Measurements from ENCODE around the gene ABCC5. TPM values are rescaled to one million over a fixed set of nuclear protein-coding genes. Genes with fewer than 3 reads are reported as not detected.
A peak's percentile ranks its signal among the peaks of the same experiment; 100 is the strongest.

Gene ABCC5
- total RNA-seq, 1 experiment from 2014 or later = 9.6 TPM

- Histone ChIP-seq H3K27ac (no peak overlapping the region), H3K9me3 (replicated peaks) (no peaks in the 10 kb centered on the region), H3K36me3 (peaks cover 31% of the 10 kb centered on the region), H3K4me1 (replicated peaks) (no peaks in the 10 kb centered on the region), H3K27me3 (replicated peaks) (no peaks in the 10 kb centered on the region), H3K4me3 (no peak overlapping the region)
- DNase-seq (ENCODE audit: low read depth in 1 of 2, low spot score in 2 of 2) = no peak
Measured at GRCh38 chr3:183944775-183945174, 72.9 kb downstream of the ABCC5 start.

DNA sequence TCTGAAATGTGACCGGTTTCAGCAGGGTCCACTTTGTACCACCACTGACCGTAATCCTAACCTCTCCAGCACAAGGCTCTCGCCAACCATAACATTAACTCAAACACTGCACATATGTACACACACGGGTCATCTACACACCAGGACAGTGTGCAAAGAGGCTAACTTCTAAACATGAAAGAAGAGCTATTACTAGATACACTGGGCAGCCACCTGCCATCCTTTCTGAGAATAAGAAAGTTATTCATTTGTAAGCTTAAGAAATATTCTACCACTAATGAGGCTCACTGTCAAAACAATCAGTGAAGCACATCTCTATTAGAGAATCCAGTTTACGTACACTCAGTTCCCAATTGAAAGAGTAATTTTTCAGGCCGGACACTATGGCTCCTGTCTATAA lies 73.9 kb downstream of the ABCC5 start:
- H3K27ac ChIP-seq = no peak overlapping the region
- H3K4me3 ChIP-seq = no peak overlapping the region
- no peak for DNase-seq (ENCODE audit: low read depth in 1 of 2, low spot score in 2 of 2)
- no peaks in the 10 kb centered on the region for H3K27me3 ChIP-seq (replicated peaks)
- no peaks in the 10 kb centered on the region for H3K9me3 ChIP-seq (replicated peaks)
- H3K36me3 ChIP-seq = peaks cover 22% of the 10 kb centered on the region
- no peaks in the 10 kb centered on the region for H3K4me1 ChIP-seq (replicated peaks)

DNA sequence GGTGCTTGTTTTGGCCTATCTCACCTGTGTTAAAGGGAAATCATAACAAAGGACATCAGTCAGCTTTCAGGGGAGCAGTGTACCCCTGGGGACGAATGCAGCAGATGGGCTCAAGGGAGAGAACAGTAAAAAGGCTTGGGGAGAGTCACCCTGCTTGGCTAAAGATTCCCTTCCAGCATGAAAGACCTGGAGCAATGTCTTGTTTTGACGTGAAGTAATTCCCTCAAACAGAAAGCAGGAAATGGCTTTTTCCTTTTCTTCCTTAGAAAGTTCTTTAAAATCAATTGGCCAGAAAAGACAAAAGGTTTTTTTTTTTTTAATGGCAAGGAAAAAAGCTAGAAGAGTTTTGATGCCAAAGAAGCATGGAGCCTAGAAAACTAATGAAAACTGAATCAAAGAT lies 76.5 kb downstream of the ABCC5 start:
- Histone ChIP-seq H3K36me3 (peaks cover 30% of the 10 kb centered on the region), H3K4me1 (replicated peaks) (no peaks in the 10 kb centered on the region), H3K9me3 (replicated peaks) (no peaks in the 10 kb centered on the region), H3K27me3 (replicated peaks) (no peaks in the 10 kb centered on the region), H3K27ac (no peak overlapping the region), H3K4me3 (no peak overlapping the region)
- DNase-seq (ENCODE audit: low read depth in 1 of 2, low spot score in 2 of 2) = no peak

- Histone ChIP-seq H3K4me3 (no peak overlapping the region), H3K36me3 (peaks cover 17% of the 10 kb centered on the region), H3K4me1 (replicated peaks) (no peaks in the 10 kb centered on the region), H3K9me3 (replicated peaks) (no peaks in the 10 kb centered on the region), H3K27ac (no peak overlapping the region), H3K27me3 (replicated peaks) (no peaks in the 10 kb centered on the region)
- DNase-seq (ENCODE audit: low read depth in 1 of 2, low spot score in 2 of 2) = no peak
Measured at GRCh38 chr3:183937601-183938286, 79.9 kb downstream of the ABCC5 start.

DNA sequence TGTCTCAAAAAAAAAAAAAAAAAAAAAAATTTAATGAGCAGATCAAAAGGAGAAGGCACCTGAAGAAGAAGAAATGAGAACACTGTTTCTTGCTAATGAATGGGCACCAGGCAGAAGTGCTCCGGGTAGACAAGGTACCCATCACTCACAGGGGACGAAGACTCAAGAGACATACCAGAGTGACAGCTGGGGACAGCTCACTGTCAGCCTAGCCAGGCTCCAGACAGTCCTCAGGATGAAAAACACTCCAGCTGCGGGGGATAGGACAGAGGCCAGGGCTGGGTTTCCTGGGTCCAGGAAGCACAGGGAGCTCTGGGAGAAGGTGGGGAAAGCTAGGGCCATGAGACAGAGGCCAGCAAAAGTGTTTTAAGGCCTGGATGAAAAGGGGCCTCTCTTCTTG lies 84.5 kb downstream of the ABCC5 start:
- H3K27ac ChIP-seq = no peak overlapping the region

DNA sequence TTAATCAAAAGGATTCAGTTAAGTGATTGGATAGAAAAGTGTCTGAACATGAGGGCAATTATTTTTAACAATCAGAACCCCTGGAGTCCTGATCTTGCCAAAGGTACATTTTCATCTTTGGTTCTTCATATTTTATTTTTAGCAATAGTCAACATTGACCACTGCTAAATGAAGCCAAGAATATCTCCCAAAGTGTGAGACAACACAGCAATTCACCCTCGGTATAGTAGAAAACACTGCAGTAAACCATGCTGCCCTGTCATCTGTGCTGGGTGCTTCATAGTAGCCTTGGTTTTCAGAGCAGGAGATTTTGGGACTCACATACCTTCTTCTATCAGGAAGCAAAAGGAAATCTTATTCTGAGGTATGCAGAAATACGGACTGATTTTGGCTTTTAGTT lies 85.8 kb downstream of the ABCC5 start:
- no peak overlapping the region for H3K4me3 ChIP-seq
- no peaks in the 10 kb centered on the region for H3K27me3 ChIP-seq (replicated peaks)
- peaks cover 6% of the 10 kb centered on the region; the same call in 1 of the 2 replicates for H3K36me3 ChIP-seq
- H3K9me3 ChIP-seq (replicated peaks) = no peaks in the 10 kb centered on the region
- no peak for DNase-seq (ENCODE audit: low read depth in 1 of 2, low spot score in 2 of 2)
- no peak overlapping the region for H3K27ac ChIP-seq
- H3K4me1 ChIP-seq (replicated peaks) = no peaks in the 10 kb centered on the region

More for the DNA sequence above, 84.5 kb downstream of the ABCC5 start:
- no peak overlapping the region for H3K4me3 ChIP-seq
- no peak for DNase-seq (ENCODE audit: low read depth in 1 of 2, low spot score in 2 of 2)
- H3K9me3 ChIP-seq (replicated peaks) = no peaks in the 10 kb centered on the region
- no peaks in the 10 kb centered on the region for H3K27me3 ChIP-seq (replicated peaks)
- H3K4me1 ChIP-seq (replicated peaks) = no peaks in the 10 kb centered on the region
- peaks cover 12% of the 10 kb centered on the region for H3K36me3 ChIP-seq

DNA sequence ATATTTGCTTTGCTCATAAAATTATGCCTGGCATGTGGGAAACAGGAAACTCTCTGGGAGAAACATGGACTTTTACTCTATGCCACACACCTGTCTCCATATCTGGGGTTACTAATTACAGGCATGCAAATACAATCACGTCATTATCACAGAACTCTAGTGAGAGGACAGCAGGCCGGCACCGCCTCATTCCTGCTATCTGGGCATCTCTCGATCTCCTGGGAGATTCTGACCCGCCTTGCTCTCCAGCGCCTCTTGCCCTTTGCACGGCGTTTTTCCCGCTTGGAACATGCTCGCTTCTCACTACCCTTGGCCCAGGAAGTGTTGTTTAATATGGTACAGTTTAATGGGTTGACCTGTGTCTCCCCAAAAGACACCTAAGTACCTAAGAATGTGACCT lies 87.6 kb downstream of the ABCC5 start:
- Histone ChIP-seq H3K9me3 (replicated peaks) (no peaks in the 10 kb centered on the region), H3K4me3 (no peak overlapping the region), H3K4me1 (replicated peaks) (peaks cover 4% of the 10 kb centered on the region), H3K27me3 (replicated peaks) (no peaks in the 10 kb centered on the region), H3K27ac (no peak overlapping the region), H3K36me3 (peaks cover 2% of the 10 kb centered on the region; the same call in 1 of the 2 replicates)
- no peak for DNase-seq (ENCODE audit: low read depth in 1 of 2, low spot score in 2 of 2)

DNA sequence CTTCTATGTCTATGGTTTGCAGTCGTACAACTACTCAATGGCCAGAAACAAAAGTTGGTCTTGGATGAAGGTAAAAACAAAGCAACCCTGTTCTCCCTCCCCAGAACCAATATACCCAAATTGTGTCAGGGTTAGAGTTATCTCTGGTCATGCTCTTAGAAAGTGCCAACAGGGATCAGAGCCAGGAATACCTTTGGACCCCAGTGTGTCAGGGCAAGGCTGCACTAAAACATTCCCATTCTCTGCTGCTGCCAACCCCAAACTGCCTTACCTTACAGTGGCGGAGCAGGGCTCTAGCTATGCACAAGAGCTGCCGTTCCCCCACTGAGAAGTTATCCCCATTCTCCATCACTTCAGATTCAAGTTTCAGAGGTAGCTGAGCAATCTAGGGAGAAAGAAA lies 90.6 kb downstream of the ABCC5 start:
- peaks cover 9% of the 10 kb centered on the region for H3K4me1 ChIP-seq (replicated peaks)
- H3K36me3 ChIP-seq = peaks cover 7% of the 10 kb centered on the region
- DNase-seq (ENCODE audit: low read depth in 1 of 2, low spot score in 2 of 2) = no peak
- H3K27me3 ChIP-seq (replicated peaks) = no peaks in the 10 kb centered on the region
- no peaks in the 10 kb centered on the region for H3K9me3 ChIP-seq (replicated peaks)
- no peak overlapping the region for H3K27ac ChIP-seq
- H3K4me3 ChIP-seq = no peak overlapping the region

GRCh38 chr3:183924956-183925355 lies 92.7 kb downstream of the ABCC5 start:
- Histone ChIP-seq H3K4me1 (replicated peaks) (peaks cover 9% of the 10 kb centered on the region), H3K27me3 (replicated peaks) (no peaks in the 10 kb centered on the region), H3K9me3 (replicated peaks) (no peaks in the 10 kb centered on the region), H3K4me3 (no peak overlapping the region), H3K27ac (no peak overlapping the region), H3K36me3 (peaks cover 13% of the 10 kb centered on the region)
- DNase-seq (ENCODE audit: low read depth in 1 of 2, low spot score in 2 of 2) = peak; percentile 34 to 53

DNA sequence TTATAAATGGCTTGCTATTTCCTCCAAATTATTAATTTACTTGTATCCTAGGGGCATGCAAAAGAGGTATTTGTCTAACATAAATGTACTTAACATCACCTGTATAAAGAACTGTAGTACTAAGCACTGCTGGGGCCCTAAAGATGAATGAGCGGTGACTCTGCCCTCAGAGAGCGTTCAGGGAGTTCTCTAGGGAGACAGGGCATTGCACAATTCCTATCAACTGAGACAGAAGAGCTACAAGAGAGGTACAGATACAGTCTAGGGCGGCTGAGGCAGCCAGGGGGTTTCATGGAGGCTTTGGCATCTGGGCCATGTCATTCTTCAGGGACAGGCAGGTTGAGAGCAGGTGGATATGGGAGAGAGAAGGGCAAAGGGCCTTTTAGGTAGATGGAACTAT lies 93.1 kb downstream of the ABCC5 start:
- H3K9me3 ChIP-seq (replicated peaks) = no peaks in the 10 kb centered on the region
- H3K4me1 ChIP-seq (replicated peaks) = peaks cover 9% of the 10 kb centered on the region
- H3K4me3 ChIP-seq = no peak overlapping the region
- no peaks in the 10 kb centered on the region for H3K27me3 ChIP-seq (replicated peaks)
- H3K27ac ChIP-seq = no peak overlapping the region
- DNase-seq (ENCODE audit: low read depth in 1 of 2, low spot score in 2 of 2) = no peak
- peaks cover 17% of the 10 kb centered on the region for H3K36me3 ChIP-seq

- no peak overlapping the region for H3K4me3 ChIP-seq
- no peaks in the 10 kb centered on the region for H3K9me3 ChIP-seq (replicated peaks)
- H3K27me3 ChIP-seq (replicated peaks) = no peaks in the 10 kb centered on the region
- H3K36me3 ChIP-seq = peaks cover 15% of the 10 kb centered on the region
- no peak for DNase-seq (ENCODE audit: low read depth in 1 of 2, low spot score in 2 of 2)
- no peak overlapping the region for H3K27ac ChIP-seq
- peaks cover 9% of the 10 kb centered on the region for H3K4me1 ChIP-seq (replicated peaks)
Measured at GRCh38 chr3:183922421-183922820, 95.3 kb downstream of the ABCC5 start.

DNA sequence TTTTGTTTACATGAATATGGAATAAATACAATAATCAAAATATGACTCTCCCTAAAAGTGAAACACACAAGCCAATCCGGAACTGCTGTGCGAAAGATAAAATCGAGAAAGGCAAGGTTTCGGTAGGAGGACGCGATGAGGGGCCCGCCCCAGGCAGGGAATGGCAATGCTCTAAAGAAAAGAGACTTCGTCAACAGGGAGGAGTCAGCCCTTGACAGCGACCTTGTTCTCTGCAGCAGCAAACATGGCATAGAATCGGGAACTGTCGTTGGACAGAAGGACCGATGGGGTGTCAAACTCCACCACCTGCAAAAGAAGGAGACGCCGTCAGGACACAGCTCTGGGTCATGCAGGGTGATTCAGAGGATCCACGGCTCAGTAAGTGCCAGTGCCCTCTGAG lies 96.6 kb downstream of the ABCC5 start:
- no peaks in the 10 kb centered on the region for H3K27me3 ChIP-seq (replicated peaks)
- no peak overlapping the region for H3K27ac ChIP-seq
- DNase-seq (ENCODE audit: low read depth in 1 of 2, low spot score in 2 of 2) = no peak
- peaks cover 15% of the 10 kb centered on the region for H3K36me3 ChIP-seq
- peaks cover 9% of the 10 kb centered on the region for H3K4me1 ChIP-seq (replicated peaks)
- H3K4me3 ChIP-seq = no peak overlapping the region
- H3K9me3 ChIP-seq (replicated peaks) = no peaks in the 10 kb centered on the region

DNA sequence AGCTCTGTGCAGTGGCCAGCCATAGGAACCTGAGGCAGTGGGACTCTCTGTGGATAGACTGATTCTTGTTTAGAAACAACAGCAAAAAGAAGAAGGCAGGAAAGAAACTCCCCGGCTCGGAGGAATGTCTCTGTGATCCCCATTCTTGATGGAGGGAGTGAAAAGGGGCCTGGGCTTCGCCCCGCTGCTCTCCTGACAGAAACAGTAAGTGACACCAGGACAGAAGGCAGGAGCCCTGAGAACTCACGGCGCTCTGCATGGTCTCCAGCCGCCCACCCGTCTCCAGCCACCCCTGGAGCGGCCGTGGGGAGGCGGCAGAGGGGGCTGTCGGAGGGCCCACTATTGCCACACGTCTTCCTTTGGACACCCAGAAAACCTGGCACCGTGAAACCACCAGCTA lies 97.3 kb downstream of the ABCC5 start:
- Histone ChIP-seq H3K4me1 (replicated peaks) (peaks cover 8% of the 10 kb centered on the region), H3K9me3 (replicated peaks) (no peaks in the 10 kb centered on the region), H3K27ac (no peak overlapping the region), H3K36me3 (peaks cover 15% of the 10 kb centered on the region), H3K4me3 (no peak overlapping the region), H3K27me3 (replicated peaks) (no peaks in the 10 kb centered on the region)
- no peak for DNase-seq (ENCODE audit: low read depth in 1 of 2, low spot score in 2 of 2)

DNA sequence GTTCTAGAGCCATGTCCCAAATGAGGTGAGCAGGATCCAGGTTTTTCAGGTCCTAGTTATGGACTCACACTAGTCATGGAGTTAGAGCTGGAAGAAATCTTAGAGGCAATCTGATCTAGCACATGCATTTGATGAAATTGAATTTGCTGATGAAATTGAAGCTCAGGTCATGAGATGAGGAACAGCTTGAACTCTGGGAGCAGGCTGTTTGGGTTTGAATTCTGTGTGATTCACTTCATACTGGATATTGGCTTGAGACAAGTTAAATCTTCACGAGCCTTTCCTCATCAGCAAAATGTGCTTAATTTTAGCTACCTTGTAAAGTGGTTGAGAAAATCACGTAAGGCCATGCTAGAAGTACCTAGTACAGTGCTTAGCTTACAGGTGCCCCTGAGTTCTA lies 99.5 kb downstream of the ABCC5 start:
- DNase-seq (ENCODE audit: low read depth in 1 of 2, low spot score in 2 of 2) = no peak
- Histone ChIP-seq H3K27me3 (replicated peaks) (no peaks in the 10 kb centered on the region), H3K4me3 (no peak overlapping the region), H3K4me1 (replicated peaks) (no peaks in the 10 kb centered on the region), H3K9me3 (replicated peaks) (no peaks in the 10 kb centered on the region), H3K36me3 (peaks cover 11% of the 10 kb centered on the region), H3K27ac (no peak overlapping the region)

GRCh38 chr3:183917776-183918175 lies 99.9 kb downstream of the ABCC5 start:
- H3K36me3 ChIP-seq = peaks cover 11% of the 10 kb centered on the region
- no peaks in the 10 kb centered on the region for H3K27me3 ChIP-seq (replicated peaks)
- H3K4me1 ChIP-seq (replicated peaks) = no peaks in the 10 kb centered on the region
- DNase-seq (ENCODE audit: low read depth in 1 of 2, low spot score in 2 of 2) = no peak
- H3K4me3 ChIP-seq = no peak overlapping the region
- H3K27ac ChIP-seq = no peak overlapping the region
- no peaks in the 10 kb centered on the region for H3K9me3 ChIP-seq (replicated peaks)

All from SJSA1 (cell line).